COR-L47 (cell line): Measurements from ENCODE around the gene GRIK4.

Experiments
- DNase-seq: peaks from one replicate; lab custom pipeline; 2025; lab: John Stamatoyannopoulos, UW

The GRIK4 gene

GRCh38 chr11:120954381-120954780 is 442.8 kb downstream of the GRIK4 start:
- no peak for DNase-seq

- DNase-seq: no peak
Observed at GRCh38 chr11:120956710-120957495, 445.4 kb downstream of the GRIK4 start.

GRCh38 chr11:120958185-120958584 is 446.6 kb downstream of the GRIK4 start:
- DNase-seq: no peak

GRCh38 chr11:120959189-120959588 is 447.6 kb downstream of the GRIK4 start:
- DNase-seq: peak; percentile 30

GRCh38 chr11:120964857-120965256 is 453.3 kb downstream of the GRIK4 start:
- DNase-seq: no peak

GRCh38 chr11:120966840-120967239 is 455.3 kb downstream of the GRIK4 start:
- DNase-seq: no peak

- DNase-seq: no peak
Observed at GRCh38 chr11:120969993-120970392, 458.4 kb downstream of the GRIK4 start.

- no peak for DNase-seq
Observed at GRCh38 chr11:120971825-120972224, 460.3 kb downstream of the GRIK4 start.

GRCh38 chr11:120972621-120973020 is 461.1 kb downstream of the GRIK4 start:
- no peak for DNase-seq

GRCh38 chr11:120973501-120973900 is 462.0 kb downstream of the GRIK4 start:
- no peak for DNase-seq

GRCh38 chr11:120974466-120974865 is 462.9 kb downstream of the GRIK4 start:
- no peak for DNase-seq

GRCh38 chr11:120974965-120975364 is 463.4 kb downstream of the GRIK4 start:
- DNase-seq: no peak

GRCh38 chr11:120977266-120978137 is 466.0 kb downstream of the GRIK4 start:
- no peak for DNase-seq

GRCh38 chr11:120978701-120979100 is 467.2 kb downstream of the GRIK4 start:
- DNase-seq: no peak

- peak; percentile 58 for DNase-seq
Observed at GRCh38 chr11:120985718-120986569, 474.4 kb downstream of the GRIK4 start.

- DNase-seq: no peak
Observed at GRCh38 chr11:120988603-120989002, 477.1 kb downstream of the GRIK4 start.

- no peak for DNase-seq
Observed at GRCh38 chr11:120991830-120992686, 480.5 kb downstream of the GRIK4 start.

- DNase-seq: no peak
Observed at GRCh38 chr11:120994091-120994859, 482.7 kb downstream of the GRIK4 start.

- no peak for DNase-seq
Observed at GRCh38 chr11:120995184-120995583, 483.6 kb downstream of the GRIK4 start.

- no peak for DNase-seq
Observed at GRCh38 chr11:120996973-120997372, 485.4 kb downstream of the GRIK4 start.
